LNCAP (cell line): ENCODE results near the gene FHIT.

Experiments
- TF ChIP-seq, protein P1 (sequence below): fragments of 450-650 bp; IDR thresholded peaks from 2 replicates; pipeline ENCODE4 v1.5.1; 2017; ENCODE audit warnings: mild to moderate bottlenecking

The FHIT gene

DNA sequence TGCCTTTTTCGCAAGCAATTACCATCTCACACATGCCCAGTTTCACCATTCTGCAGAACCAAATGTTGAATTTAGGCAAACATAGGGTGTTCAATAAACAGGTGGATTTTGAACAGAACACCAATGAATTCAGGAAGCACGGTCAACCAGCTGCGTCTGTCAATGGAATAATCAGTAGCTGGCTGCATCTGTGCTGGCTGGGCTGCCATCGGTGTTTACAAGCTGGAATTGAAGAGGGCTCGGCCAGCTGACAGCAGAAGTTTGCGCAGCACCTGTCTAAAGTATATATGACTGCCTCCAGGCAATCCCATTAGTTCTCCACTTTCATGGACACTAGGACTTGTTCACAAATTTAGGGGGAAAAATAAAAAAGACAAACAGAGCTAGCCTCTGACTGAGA lies 1205.0 kb downstream of the FHIT start:
- TF ChIP-seq, protein P1, sequence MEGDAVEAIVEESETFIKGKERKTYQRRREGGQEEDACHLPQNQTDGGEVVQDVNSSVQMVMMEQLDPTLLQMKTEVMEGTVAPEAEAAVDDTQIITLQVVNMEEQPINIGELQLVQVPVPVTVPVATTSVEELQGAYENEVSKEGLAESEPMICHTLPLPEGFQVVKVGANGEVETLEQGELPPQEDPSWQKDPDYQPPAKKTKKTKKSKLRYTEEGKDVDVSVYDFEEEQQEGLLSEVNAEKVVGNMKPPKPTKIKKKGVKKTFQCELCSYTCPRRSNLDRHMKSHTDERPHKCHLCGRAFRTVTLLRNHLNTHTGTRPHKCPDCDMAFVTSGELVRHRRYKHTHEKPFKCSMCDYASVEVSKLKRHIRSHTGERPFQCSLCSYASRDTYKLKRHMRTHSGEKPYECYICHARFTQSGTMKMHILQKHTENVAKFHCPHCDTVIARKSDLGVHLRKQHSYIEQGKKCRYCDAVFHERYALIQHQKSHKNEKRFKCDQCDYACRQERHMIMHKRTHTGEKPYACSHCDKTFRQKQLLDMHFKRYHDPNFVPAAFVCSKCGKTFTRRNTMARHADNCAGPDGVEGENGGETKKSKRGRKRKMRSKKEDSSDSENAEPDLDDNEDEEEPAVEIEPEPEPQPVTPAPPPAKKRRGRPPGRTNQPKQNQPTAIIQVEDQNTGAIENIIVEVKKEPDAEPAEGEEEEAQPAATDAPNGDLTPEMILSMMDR = no peak

DNA sequence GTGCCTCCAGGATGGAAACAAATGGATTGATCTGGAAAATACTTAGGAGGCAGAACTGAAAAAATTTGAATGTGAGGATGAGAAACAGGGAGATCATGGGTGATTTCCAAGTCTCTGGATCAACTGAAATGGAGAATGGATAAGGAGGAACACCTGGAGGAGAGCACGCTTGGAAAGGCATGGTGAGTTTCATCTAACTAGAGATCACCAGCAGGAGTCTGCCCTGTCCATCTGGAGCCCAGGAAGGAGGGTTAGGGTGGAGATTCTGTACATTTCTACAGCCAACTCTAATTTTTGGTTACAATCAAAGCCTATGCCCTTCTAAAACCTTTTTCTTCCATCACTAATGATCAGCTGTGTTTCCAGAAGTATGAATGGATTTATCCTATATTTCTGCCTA lies 1205.6 kb downstream of the FHIT start:
- TF ChIP-seq, protein P1 = no peak

DNA sequence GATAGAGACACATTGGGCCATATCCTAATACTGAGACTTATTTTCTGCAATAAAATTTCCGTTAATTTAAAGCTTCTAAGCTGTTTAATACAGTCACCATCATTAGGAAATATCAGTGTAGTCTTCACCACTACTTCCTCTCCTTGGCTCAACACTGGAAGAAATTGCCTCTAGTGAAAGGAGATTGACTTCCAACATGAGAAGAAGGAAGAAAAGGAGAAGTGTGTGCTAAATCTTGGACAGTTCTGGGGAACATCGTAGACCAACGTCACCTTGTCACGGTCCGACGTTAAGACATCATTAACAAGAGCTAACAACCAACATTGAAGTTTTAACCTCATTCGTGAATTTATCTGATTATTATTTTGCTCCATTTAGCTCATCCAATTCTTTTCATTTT lies 1214.4 kb downstream of the FHIT start:
- TF ChIP-seq, protein P1 = no peak

DNA sequence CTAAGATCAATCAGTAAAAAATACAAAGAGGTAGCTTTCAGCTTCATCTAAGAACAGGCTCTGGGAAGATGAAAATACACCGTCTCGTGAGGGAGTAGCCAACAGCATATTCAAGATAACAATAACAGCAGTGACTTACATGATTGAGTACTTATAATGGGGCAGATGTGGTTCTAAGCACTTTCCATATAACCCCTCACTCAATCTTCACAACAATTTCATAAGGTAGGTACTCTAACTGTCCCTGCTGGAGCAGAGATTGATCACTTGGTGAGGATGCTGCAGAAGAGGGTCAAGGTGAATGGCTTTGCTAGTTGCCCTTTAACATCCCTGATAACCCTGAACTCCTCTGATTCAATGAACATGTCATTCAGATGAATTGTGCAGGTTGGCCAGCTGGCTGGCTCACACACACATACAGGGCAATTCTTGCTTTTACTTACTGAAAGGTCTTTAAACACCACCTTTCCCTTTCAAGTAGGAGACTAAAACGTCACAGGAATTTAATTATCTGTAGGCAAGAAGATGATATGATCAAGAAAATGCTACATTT lies 1217.3 kb downstream of the FHIT start:
- TF ChIP-seq, protein P1 = no peak

DNA sequence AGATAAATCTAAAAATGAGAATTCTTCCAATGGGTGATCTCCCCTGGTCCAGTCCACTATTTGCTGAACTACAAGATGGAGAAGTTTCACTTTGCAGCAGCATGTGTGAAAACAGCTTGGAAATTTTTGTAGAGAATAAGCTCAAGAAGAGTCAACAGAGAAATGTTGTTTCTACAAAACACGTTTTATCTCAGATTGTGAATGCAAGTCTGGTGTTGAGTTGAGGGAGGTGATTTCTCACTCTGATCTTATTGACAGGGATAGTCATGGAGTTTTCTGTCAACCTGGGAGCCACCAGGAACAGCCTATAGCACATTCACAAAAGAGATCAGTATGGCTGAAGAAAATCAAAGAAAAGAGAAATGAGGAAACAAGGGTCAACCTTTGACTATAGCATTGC lies 1220.3 kb downstream of the FHIT start:
- TF ChIP-seq, protein P1 = no peak

DNA sequence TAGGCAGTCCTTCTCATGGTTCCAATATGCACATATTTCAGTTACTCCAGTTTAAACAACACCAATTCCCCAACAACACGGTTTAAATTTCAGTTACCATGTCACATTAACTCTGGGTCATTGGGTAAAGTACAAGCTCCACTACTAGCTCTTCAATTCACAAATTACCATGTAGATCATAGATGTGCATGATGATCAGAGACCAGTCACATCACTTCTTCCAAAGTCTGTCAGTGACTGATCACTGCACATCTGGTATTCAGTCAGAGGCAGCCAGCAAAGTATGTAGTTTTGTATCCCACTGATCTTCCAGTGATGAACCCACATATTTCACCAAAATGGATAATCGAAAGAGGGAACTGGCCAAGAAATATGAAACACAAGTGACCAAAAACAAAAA lies 1223.0 kb downstream of the FHIT start:
- TF ChIP-seq, protein P1 = no peak

DNA sequence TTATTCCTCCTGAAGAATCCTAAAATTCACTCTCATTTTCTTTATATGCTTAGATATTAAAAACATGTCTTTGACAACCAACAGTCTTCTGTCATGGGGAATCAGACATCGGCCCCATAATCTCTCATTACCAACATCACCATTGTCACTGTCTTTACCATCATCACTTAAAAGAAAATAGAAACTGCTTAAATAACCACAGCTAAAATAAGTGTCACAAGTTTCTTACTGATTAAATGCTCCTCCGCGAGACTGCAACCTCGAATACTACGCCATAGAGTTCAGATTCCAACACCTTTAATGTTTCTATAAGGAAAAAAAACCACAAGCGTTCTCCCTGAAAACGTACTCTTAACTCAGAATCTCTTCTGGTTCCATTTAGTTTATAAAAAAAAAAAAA lies 1223.9 kb downstream of the FHIT start:
- TF ChIP-seq, protein P1 = no peak
